OCI-LY7 (cell line): Measurements from ENCODE around the gene ITGB2. TPM values are rescaled to one million over a fixed set of nuclear protein-coding genes. Genes with fewer than 3 reads are reported as not detected.

ENCODE experiments used
- BruUV-seq: library from RNA; stranded (reverse); fragments of 400-500 nt; replicated peaks from 2 replicates; lab custom pipeline; 2021; lab: Mats Ljungman, UMichigan
- CTCF ChIA-PET: fragments of 300-600 bp; sonication (Branson Sonifier 250); formaldehyde crosslinking; loops from one replicate; lab custom pipeline; 2022; ENCODE audit warnings: antibody characterized with exemption; ENCODE audit not compliant: unreplicated experiment; lab: Charles Lee
- POLR2A ChIA-PET: fragments of 300-600 bp; sonication (Branson Sonifier 250); formaldehyde crosslinking; loops from one replicate; lab custom pipeline; 2022; ENCODE audit warnings: antibody characterized with exemption; lab: Charles Lee
- DNase-seq: peaks from one replicate; pipeline ENCODE4 v3.0.0-alpha.2; 2015; ENCODE audit warnings: low spot score
- H2AFZ ChIP-seq: fragments of 200-600 bp; sonication (generic), shearing (Covaris generic); 2 replicates; pipeline ENCODE4 v1.6.1; 2014; ENCODE audit warnings: mild to moderate bottlenecking, antibody characterized with exemption, low read length, moderate library complexity
- H3K27ac ChIP-seq: fragments of 200-600 bp; sonication (generic); 2 replicates; pipeline ENCODE4 v1.5.1; 2014; ENCODE audit warnings: mixed run types, low read depth, mild to moderate bottlenecking, moderate library complexity, low read length, inconsistent platforms; ENCODE audit not compliant: poor library complexity, severe bottlenecking
- H3K36me3 ChIP-seq: fragments of 200-600 bp; sonication (generic); 2 replicates; pipeline ENCODE4 v1.6.1; 2014; ENCODE audit warnings: mild to moderate bottlenecking, antibody characterized with exemption, low read length, moderate library complexity, mixed read lengths; ENCODE audit not compliant: insufficient read depth
- H3K4me1 ChIP-seq: fragments of 200-600 bp; sonication (generic); 2 replicates; pipeline ENCODE4 v1.5.1; 2014; ENCODE audit warnings: mild to moderate bottlenecking, low read length; ENCODE audit not compliant: insufficient read depth, poor library complexity, severe bottlenecking
- H3K4me2 ChIP-seq: fragments of 200-600 bp; sonication (generic); 2 replicates; pipeline ENCODE4 v1.6.1; 2014; ENCODE audit warnings: mild to moderate bottlenecking, low read length
- H3K4me3 ChIP-seq: fragments of 200-600 bp; sonication (generic); 2 replicates; pipeline ENCODE4 v1.5.1; 2014; ENCODE audit warnings: mild to moderate bottlenecking, low read depth, low read length; ENCODE audit not compliant: poor library complexity, severe bottlenecking
- H3K79me2 ChIP-seq: fragments of 200-600 bp; sonication (generic); 2 replicates; pipeline ENCODE4 v1.6.1; 2016; ENCODE audit warnings: low read depth, mild to moderate bottlenecking, low read length, moderate library complexity, mixed read lengths; ENCODE audit not compliant: insufficient read depth
- H3K9me2 ChIP-seq: fragments of 200-600 bp; sonication (generic); 2 replicates; pipeline ENCODE4 v1.6.1; 2016; ENCODE audit warnings: mild to moderate bottlenecking, low read length, mixed read lengths; ENCODE audit not compliant: insufficient read depth
- H3K9me3 ChIP-seq: fragments of 200-600 bp; sonication (generic); 2 replicates; pipeline ENCODE4 v1.6.1; 2014; ENCODE audit warnings: mild to moderate bottlenecking, mixed run types, low read length, mixed read lengths
- H4K20me1 ChIP-seq: fragments of 200-600 bp; sonication (generic); 2 replicates; pipeline ENCODE4 v1.6.1; 2014; ENCODE audit warnings: mild to moderate bottlenecking, antibody characterized with exemption, low read length, moderate library complexity, mixed read lengths; ENCODE audit not compliant: insufficient read depth
- EZH2phosphoT487 ChIP-seq: fragments of 200-600 bp; sonication (generic); IDR thresholded peaks from 2 replicates; pipeline ENCODE4 v1.6.1; 2018; ENCODE audit warnings: low read depth, borderline replicate concordance, mild to moderate bottlenecking, mixed run types, antibody characterized with exemption, low read length, moderate library complexity, mixed read lengths
- intact Hi-C: fragments of 100-400 bp; cut with micrococcal nuclease; formaldehyde crosslinking; loops from one replicate; pipeline ENCODE4 v1.10.0; 2022; ENCODE audit not compliant: unreplicated experiment
- total RNA-seq, 2 experiments: library from RNA; depleted of rRNA in 1 of 2; stranded (reverse); fragments of >200 nt in 1 of 2; shearing (Covaris generic) in 1 of 2; gene quantifications; 2 replicates each; pipeline ENCODE4 v1.2.3, GENCODE V29; 2014 to 2022
- TF ChIP-seq, protein P1 (sequence below): fragments of 200-600 bp; sonication (generic); conservative IDR thresholded peaks from 2 replicates; pipeline ENCODE4 v1.5.1; 2014; ENCODE audit warnings: mild to moderate bottlenecking, antibody characterized with exemption, low read length, moderate library complexity, mixed read lengths

Gene ITGB2
- total RNA-seq, 2 experiments from 2014 or later, result 11.6 to 78.9 TPM

GRCh38 chr21:44947930-44948331, 27.2 kb upstream of the ITGB2 start:
- H2AFZ ChIP-seq, result no peak overlapping the region
- H3K27ac ChIP-seq, result no peak overlapping the region
- H3K36me3 ChIP-seq, result peaks cover 80% of the 10 kb centered on the region
- intact Hi-C loops, result loop anchor here (2.0 kb wide), 1 partner anchor 181 kb away; no protein-coding TSS in a partner anchor
- no peaks in the 10 kb centered on the region for H3K9me2 ChIP-seq
- TF ChIP-seq, protein P1, sequence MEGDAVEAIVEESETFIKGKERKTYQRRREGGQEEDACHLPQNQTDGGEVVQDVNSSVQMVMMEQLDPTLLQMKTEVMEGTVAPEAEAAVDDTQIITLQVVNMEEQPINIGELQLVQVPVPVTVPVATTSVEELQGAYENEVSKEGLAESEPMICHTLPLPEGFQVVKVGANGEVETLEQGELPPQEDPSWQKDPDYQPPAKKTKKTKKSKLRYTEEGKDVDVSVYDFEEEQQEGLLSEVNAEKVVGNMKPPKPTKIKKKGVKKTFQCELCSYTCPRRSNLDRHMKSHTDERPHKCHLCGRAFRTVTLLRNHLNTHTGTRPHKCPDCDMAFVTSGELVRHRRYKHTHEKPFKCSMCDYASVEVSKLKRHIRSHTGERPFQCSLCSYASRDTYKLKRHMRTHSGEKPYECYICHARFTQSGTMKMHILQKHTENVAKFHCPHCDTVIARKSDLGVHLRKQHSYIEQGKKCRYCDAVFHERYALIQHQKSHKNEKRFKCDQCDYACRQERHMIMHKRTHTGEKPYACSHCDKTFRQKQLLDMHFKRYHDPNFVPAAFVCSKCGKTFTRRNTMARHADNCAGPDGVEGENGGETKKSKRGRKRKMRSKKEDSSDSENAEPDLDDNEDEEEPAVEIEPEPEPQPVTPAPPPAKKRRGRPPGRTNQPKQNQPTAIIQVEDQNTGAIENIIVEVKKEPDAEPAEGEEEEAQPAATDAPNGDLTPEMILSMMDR, result no peak
- no peak for TF ChIP-seq EZH2phosphoT487
- POLR2A ChIA-PET, result interaction anchor here (0.6 to 0.7 kb wide), 2 partner anchors 17 to 184 kb away, joined by 3 to 5 read pairs; no protein-coding TSS in a partner anchor
- no peak overlapping the region for H3K4me3 ChIP-seq
- H3K79me2 ChIP-seq, result peaks cover 7% of the 10 kb centered on the region; the same call in 1 of the 2 replicates
- H3K4me2 ChIP-seq, result no peak overlapping the region
- BruUV-seq, result no TSS peak
- H3K9me3 ChIP-seq, result no peaks in the 10 kb centered on the region
- H3K4me1 ChIP-seq, result peaks cover under 1% of the 10 kb centered on the region
- CTCF ChIA-PET, result interaction anchor here (0.5 to 0.6 kb wide), 2 partner anchors 194 to 222 kb away, joined by 3 read pairs; no protein-coding TSS in a partner anchor
- H4K20me1 ChIP-seq, result no peaks in the 10 kb centered on the region
- no peak for DNase-seq

DNA sequence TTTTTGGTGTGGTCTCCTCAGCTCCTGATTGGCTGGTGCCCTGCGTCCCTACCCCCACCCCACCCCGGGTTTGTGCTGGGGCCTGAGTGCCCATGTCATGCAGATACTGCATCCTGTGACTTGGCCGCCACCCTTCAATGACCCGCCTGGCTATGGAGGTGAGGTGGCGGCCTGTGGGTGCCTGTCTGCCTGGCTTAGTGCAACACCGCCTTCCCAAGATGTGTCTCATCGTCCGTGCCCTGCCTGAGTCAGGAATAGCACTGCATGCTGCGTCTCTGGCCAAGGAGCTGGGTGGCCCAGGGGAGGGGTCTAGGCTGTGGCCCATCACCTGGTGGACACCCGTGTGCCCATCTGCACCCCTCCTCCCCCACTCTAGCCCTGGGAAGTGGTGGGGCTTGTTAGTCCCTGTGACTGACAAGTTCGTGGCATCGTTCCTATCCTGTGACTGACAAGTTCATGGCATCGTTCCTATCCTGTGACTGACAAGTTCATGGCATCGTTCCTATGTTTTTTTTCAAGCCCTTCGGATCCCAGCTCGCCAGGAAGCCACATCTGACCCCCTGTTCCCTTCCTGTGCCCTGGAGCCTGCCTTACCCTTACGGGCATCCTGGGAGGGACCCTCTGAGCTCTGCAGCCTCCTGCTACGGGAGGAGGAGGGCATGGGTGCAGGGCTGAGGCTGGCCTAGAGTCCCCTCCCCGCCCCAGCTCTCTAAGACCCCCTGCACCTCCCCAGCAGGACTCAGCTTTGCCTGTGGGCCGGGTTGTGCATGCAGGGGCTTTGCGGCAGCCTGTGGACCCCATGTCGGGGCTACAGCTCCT, 26.6 kb upstream of the ITGB2 start:
- no peak overlapping the region for H3K4me2 ChIP-seq
- H3K4me1 ChIP-seq, result peaks cover 7% of the 10 kb centered on the region
- intact Hi-C loops, result no loop called here
- H3K36me3 ChIP-seq, result peaks cover 83% of the 10 kb centered on the region
- H3K9me2 ChIP-seq, result no peaks in the 10 kb centered on the region
- H3K79me2 ChIP-seq, result peaks cover 9% of the 10 kb centered on the region; the same call in 1 of the 2 replicates
- ChIA-PET POLR2A (interaction anchor here (0.6 to 0.7 kb wide), 2 partner anchors 18 to 185 kb away, joined by 3 to 5 read pairs; no protein-coding TSS in a partner anchor), CTCF (no interaction called here)
- H2AFZ ChIP-seq, result no peak overlapping the region
- BruUV-seq, result no TSS peak
- TF ChIP-seq EZH2phosphoT487, result no peak
- TF ChIP-seq, protein P1, result no peak
- no peaks in the 10 kb centered on the region for H3K9me3 ChIP-seq
- H4K20me1 ChIP-seq, result no peaks in the 10 kb centered on the region
- H3K4me3 ChIP-seq, result no peak overlapping the region
- DNase-seq, result no peak
- no peak overlapping the region for H3K27ac ChIP-seq
